NCI-H1048 (cell line): ENCODE results near the gene GAL3ST2.

ENCODE experiments used
- DNase-seq: peaks from one replicate; lab custom pipeline; 2025; lab: John Stamatoyannopoulos, UW

GAL3ST2 gene

DNA sequence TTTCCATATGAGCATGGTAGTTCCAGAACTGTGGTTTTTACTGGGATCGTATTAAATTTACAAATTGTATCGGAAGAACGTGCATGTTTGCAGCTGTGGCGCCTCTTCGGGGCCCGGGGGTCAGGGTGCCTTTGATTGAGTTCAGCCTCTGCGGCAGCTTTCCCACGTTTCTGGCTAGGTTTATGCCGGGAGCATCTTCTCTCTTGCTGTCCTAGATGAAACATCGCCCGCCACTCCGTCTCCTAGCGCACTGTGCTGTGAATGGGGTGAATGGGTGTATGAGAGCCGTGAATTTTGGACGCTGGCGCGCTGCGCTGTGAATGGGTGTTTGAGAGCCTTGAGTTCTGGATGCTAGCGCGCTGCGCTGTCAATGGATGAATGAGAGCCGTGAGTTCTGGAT lies 69.8 kb downstream of the GAL3ST2 start:
- DNase-seq = no peak

DNA sequence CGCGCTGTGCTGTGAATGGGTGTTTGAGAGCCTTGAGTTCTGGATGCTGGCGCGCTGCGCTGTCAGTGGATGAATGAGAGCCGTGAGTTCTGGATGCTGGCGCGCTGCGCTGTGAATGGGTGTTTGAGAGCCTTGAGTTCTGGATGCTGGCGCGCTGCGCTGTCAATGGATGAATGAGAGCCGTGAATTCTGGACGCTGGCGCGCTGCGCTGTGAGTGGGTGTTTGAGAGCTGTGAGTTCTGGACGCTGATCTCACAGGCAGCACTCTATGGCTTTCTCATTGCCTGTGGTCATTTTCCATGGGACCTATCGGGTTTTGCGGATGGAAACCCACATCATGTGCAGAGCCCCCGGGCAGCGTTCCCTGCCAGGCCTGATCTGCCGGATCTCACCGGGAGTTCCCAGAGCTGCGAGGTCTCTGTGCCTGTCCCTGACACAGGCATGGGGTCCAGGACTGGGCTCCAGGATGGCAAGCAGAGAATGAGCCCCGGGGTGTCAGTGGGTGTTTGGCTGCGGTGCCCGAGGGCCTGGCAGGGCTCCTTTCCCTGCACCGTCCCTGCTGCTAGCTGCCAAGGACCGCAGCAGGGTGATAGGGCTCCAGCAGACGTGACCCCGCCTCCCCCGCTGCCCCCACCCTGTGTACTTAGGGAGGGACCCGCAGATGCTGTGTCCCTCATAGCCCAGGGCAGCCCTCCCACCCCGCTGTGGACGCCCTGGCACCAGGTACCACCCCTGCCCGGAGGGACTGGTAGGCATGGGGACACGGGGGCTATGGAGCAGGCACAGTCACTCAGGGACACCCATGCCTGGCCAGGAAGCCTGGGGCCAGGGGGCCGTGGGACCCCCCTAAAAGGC lies 72.4 kb downstream of the GAL3ST2 start:
- DNase-seq = no peak

DNA sequence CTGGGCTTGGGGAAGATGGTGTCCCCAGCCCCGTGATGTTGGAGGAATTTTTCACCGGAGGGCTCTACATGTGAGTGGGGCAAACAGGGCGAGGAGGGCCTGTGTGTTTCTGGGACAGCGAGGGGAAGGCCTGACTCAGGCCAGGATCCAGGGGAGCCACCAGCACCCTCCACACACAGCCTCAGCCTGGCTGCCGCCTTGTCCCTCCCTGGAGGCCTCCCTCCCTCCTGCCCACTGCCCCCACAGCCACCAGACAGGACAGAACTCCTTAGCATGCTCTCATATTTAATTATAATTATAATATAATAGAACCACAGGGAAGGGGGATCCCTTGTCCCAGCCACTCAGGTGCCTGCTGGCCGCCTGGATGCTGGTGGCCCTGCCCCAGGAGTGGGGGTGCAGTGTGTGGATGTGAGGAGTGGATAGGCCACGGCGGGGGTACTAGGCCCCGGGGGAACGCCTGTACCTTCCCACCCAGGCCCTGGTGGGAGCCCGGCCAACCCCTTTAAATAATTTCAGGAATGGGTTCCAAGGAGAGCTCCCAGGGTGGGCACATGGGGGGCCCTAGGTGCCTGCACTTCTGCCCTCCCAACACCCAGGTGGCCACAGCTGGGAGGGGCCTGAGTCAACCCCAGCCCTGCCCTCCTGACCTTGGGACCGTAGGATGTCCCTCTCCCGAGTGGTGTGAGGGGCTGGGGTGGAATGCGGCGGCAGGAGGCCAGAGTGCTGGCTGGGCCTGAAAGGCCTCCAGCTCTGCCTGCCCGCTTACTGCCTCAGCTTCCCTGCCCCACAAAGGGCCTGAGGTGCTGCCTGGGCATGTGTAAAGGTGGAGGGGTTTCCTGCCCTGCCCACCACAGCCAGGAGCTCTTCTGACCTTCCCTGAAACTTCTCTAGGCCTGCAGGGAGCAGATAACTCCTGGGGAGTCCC lies 73.3 kb downstream of the GAL3ST2 start:
- no peak for DNase-seq

DNA sequence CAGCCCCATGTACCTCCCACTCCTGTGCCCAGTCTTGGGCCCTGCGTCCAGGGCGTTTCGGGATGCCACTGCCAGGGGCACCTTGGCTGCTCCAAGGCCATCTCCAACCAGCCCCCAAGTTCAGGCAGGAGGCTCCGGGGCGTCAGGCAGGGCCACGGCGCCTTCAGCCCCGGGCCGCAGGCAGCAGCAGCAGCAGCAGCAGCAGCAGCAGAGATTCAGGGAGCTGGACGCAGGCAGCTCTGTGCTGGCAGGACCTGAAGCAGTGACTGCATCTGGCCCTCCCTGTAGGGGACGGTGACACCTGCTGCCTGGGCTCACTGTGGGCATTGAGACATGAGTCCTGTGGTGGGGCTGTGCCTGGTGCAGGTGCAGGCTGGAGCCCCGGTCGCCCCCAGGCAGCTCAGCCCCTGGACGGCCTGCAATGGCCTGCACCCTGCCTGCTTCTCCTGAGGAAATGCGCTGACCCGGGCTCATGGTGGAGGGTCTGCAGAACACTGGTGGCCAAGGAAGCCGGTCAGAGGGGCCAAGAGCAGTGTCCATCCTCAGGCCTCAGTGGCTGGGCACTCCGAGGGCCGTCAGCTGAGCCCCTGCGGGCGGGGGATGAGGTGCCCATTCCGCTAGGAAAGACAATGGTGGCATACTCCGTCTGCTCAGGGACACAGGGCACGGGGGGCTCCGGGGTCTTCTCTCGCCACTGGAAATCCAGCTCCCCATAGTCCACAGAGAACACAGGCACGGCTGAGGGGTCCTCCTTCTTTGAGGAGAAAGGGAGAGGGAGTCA lies 74.1 kb downstream of the GAL3ST2 start:
- DNase-seq = no peak

DNA sequence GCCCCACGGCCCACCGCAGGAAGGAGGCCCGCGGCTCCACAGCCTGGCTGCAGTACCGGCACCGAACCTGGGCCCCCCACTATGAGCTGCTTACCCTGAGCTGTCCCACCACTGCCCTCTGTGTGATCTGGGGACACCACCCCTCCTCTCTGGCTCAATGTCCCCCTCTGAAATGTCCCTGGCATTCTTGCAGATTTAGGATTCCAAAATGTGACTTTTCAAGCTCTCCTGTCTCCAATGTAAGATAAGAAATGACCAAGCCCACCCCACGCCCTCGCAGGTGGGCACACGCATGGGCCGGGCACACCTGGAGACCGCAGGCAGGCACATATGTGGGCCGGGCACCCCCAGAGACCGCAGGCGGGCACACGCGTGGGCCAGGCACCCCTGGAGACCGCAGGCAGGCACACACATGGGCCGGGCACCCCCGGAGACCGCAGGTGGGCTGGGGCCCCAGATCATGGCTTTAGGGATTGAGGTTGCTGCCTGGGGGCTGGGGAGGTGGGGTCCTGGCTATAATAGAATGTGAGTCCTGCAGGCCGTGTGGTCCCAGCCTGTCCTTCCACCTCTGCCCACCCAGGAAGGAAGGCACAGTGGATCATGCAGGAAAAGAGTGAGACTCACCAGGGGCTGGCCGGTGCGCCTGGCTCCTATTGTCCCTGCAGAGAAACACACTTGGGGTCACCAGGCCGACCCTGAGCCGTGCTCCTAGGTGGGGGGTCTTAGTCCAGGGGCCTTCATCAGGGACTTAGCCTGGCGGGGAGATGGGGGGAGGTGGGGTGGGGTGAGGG lies 74.9 kb downstream of the GAL3ST2 start:
- DNase-seq = no peak

DNA sequence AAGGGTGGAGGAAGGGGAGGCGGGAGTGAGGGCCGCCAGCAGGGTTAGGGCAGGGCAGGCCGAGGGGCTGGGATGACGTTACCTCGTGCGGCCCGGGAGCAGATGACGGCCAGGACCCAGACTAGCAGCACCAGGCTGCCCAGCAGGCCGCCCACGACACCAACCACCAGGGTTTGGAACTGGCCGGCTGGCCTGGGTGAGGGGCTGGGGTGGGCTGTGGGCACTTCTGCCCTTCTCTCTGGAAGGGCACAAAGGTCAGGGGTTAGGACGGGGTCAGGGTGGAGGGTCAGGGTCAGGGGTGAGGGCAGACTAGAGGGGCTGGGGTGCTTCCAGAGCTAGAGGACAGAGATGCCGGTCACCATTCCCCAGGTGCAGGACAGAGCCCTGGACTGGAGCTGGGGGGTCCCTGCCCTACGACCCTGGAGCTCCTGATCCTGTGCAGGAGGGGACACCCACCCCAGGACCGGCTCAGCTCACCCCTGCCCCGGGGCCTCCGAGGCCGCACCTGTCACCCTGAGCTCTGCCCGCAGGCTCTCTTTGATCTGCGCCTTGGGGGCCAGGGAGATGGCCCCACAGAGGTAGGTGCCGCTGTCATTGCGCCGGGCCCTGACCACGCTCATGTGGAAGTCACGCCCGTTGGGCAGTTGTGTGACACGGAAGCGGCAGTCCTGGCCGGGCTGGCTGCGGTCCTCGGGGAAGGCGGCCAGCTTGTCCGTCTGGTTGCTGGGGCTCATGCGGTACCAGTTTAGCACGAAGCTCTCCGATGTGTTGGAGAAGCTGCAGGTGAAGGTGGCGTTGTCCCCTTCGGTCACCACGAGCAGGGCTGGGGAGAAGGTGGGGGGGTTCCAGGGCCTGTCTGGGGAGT lies 75.7 kb downstream of the GAL3ST2 start:
- DNase-seq = no peak

DNA sequence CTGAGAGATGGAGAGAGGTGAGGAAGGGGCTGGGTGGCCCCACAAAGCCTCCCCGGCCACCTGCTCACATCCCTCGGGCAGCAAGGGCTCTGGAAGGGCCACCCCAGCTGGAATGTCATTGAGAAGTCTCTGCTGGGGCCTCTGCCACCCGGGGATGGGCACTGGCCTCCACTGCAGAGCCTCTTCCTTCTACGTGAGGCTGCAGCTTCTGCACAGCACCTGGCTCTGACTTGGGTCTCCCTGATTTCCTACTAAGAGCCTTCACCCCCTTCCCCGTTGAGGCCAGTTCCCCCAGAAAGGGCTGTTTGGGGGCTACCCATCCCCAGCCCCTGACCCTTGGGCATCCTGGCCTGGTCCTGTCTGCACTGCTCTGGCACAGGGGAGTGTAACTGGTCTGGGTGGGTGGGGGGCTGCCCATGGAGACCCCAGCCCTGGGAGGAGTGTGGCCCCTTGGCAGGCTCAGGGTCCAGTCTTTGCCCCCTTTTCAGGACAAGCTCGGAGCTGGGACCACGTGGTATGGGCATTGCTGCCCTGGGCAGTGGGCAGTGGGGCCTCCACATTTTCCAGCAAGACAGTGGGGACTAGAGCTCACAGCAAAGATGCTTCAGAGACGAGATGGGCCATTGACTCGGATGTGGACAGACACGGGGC lies 76.5 kb downstream of the GAL3ST2 start:
- no peak for DNase-seq
